ENCODE results near the gene CD109.

CD109 gene

GRCh38 chr6:73728548-73729205, 32.7 kb downstream of the CD109 start:
- DNase-seq, result peak; percentile 30 to 65

- DNase-seq, result no peak
Measured at GRCh38 chr6:73731285-73731684, 35.3 kb downstream of the CD109 start.

GRCh38 chr6:73732845-73733675, 37.1 kb downstream of the CD109 start:
- peak; percentile 40 to 88 for DNase-seq

DNA sequence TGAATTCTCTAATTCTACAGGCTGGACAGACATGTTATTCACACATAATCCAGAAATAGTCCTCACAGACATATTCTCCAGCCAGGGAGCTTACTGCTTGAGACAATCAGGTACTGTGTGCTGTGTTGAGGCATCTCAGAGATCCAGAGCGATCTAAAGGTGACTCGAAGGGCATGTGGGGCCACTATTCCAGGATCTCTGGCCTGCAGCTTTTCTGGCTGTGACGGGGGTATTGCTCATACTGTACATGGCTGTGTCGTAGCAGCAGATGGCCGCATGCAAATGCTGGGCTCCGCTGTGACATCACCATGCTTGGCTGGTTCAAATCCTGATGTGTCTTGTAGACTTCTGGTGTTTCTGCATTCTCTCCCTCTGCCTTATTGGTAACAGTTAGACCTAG, 37.8 kb downstream of the CD109 start:
- no peak for DNase-seq

GRCh38 chr6:73734832-73735453, 38.9 kb downstream of the CD109 start:
- DNase-seq, result peak in 1 of 2 donors; percentile 19

DNA sequence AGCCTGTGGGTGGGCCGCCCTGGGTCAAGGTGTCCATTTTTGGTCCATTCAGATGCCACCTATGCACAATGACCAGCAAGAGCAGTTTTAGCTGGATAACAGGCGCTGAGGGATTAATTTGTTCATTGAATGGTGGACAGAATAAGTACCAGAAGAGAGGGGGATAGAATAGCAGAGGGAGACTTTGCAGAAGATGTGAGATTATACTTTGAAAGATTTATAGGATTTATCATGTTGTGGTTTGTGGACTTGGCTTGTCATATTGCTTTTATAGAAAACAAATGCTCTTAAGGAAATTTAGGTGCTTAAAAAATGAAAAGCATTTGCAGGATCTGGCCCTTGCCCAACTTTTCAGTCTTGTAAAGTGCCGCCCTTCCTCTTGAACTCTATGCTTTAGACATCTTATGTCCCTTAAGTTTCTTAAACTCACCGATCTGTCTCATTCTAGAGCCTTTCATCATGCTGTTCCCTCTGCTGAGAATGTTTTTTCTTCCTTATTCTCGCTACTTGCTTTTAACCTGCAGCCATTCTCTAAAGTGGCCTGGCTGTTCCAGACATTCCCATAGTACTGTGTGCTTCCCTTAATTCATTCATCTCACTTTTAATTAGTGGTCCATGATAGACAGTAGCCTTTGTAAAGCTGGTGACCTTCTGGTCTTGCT, 42.5 kb downstream of the CD109 start:
- DNase-seq, result no peak

- peak; percentile 29 to 83 for DNase-seq
Measured at GRCh38 chr6:73739096-73739495, 43.1 kb downstream of the CD109 start.

GRCh38 chr6:73742433-73742832, 46.4 kb downstream of the CD109 start:
- DNase-seq, result peak in 1 of 2 donors; percentile 48

- DNase-seq, result no peak
Measured at GRCh38 chr6:73743081-73743480, 47.1 kb downstream of the CD109 start.

GRCh38 chr6:73743556-73743955, 47.6 kb downstream of the CD109 start:
- DNase-seq, result no peak

DNA sequence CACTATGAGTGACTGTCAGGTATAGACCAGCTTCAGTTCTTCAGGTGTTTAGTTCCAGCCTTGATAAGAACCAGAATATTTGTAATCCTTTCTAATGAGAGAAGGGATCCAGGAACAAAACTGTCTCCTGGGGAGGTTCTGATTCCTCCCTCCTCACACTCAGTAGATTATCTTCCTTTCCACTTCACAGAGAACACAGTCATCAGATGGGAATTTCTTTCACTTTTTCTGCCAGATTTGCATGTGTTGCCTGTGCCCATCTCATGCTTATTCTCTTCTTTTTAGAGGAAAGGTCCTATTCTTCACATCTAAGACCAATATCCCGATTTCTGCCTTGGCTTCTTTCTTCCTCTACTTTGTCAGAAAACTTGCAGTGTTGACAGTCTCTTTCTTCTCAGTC, 50.8 kb downstream of the CD109 start:
- peak; percentile 20 to 30 for DNase-seq

GRCh38 chr6:73747289-73747688, 51.3 kb downstream of the CD109 start:
- DNase-seq, result peak; percentile 75 to 80

- no peak for DNase-seq
Measured at GRCh38 chr6:73752943-73753342, 56.9 kb downstream of the CD109 start.

DNA sequence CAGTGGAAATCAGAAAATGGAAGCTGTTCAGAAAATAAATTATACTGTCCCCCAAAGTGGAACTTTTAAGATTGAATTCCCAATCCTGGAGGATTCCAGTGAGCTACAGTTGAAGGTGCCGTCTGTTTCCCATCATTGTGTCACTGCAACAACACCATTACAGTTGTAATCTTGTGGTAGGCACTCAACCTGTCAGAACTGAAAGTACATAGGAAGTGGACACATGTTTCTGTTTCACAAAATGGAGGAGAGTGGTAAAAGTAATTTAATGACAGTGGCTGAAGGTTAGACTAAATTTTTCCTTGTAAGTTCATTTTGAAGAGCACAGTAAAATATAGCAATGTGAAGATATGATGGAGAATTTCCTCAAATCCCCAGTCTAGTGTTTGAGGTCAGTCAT, 70.0 kb downstream of the CD109 start:
- no peak for DNase-seq

DNA sequence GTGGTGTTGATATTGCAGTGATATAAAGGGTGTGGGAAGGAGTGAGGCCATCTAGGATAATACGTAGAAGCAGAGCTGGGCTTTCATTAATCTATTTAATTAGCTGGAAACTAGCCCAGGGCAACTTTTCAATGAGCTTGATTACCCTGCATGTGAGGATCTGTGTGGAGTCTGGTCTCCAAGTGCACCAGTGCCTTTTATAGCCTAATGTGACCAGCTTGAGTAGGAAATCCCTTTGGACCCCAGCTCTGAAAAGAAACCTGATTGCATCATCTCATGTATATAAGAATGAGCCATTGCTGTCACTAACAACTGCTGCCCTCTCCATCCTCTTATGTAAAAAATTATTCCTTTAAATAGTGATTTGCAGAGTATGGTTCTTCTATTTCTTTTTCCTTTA, 72.6 kb downstream of the CD109 start:
- DNase-seq, result no peak

GRCh38 chr6:73769976-73770375, 74.0 kb downstream of the CD109 start:
- DNase-seq, result no peak

DNA sequence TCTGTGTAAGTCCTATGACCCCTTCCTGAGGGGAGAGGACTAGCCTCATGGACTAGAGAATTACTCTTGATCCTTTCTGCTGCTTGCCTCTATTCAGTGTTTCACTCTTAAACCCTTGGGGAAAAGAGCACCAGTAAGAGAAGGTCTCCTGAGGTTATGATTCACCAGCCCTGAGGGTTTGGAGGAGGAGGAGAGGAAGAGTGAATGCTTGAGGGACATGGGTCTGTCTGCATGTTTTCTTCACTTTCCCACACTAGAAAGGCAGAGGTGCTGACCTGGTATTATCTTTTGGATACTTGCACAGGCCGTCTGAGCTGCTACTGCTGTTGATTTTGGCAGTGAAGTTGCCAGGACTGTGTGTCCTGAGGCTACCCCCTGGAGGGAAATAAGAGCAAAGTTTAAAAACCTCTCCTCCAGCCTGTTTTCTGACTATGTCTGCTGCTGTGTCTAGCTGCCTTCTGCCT, 78.3 kb downstream of the CD109 start:
- no peak for DNase-seq

GRCh38 chr6:73779943-73780342, 83.9 kb downstream of the CD109 start:
- no peak for DNase-seq

DNA sequence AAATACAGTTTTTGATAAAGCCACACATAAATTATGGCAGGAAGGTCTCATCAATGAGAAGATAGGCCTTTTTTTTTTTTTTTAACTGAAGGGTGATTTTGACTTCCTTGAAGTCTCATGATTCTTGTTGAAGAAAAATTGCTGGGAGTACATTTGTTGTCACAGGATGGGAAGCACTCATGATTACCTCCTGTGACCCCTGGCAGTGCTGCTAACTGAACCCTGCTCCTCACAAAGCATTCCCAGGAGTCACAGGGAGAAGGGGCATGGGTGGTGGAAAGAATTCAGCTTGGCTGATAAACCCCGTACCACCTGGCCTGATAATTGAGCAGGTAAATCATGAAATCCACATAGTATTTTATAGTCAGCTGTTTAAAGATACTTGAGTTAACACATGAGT, 86.9 kb downstream of the CD109 start:
- DNase-seq, result no peak

- DNase-seq, result no peak
Measured at GRCh38 chr6:73784726-73785505, 88.9 kb downstream of the CD109 start.

- no peak for DNase-seq
Measured at GRCh38 chr6:73790574-73790973, 94.6 kb downstream of the CD109 start.

DNA sequence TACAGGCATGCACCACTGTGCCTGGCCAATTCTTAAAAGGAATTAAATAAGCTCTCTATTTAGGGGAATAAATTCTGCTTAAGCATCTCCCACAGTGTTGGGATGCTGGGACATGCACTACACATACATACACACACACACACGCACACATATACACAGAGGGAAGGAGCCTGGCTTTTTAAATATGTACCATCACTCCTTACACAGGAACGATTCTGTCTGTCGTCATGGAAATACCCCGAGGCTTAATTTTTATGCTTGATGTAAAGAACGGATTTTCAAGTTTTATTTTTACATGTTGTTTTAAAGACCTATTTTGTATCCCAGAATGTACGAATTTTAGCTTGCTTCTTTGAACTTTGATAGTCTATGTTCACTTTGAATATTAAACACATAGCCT, 95.3 kb downstream of the CD109 start:
- no peak for DNase-seq
